ENCODE data around the gene BCR.

DNA sequence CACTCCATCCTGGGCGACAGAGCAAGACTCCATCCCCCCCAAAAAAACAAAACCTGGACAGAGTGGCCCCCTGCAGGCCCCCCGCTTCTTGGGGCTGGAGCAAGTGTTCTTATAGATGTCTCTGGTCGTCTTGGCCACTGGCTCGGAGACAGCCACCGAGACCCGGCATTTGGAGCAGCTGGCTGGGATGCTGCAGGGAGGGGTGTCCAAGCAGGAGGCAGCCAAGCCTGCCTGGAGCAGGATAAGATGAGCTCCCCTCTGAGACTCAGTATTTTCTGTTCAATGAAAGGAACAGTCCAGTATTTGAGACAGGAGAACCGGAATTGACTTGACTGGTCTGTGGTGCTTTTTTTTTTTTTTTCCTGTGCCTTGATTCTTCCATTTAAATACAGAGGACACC, 44.5 kb downstream of the BCR start:
- TF ChIP-seq EP300 (IDR thresholded peaks at IDR 0.05) (no peak), CTCF (IDR thresholded peaks at IDR 0.05) (no peak), POLR2A (IDR thresholded peaks at IDR 0.05) (no peak)

Data from upper lobe of left lung (tissue), 4 donors.